Lung (tissue), 12 donors: ENCODE measurements around the gene PRKCE. TPM values are rescaled to one million over a fixed set of nuclear protein-coding genes. Genes with fewer than 3 reads are reported as not detected.

Experiments
- ATAC-seq: fragments of 200-7000 bp; cut with Tn5 transposase; one replicate; pipeline ENCODE4 v1.9.1; 2020; ENCODE audit warnings: moderate number of reproducible peaks; ENCODE audit not compliant: insufficient read depth, low FRiP score
- DNase-seq, 3 donors: peaks; one replicate each; pipeline ENCODE4 v3.0.0-alpha.2; 2013 to 2017
- H3K27ac ChIP-seq, 2 donors: one replicate each; pipeline ENCODE4 v1.5.1; 2013; ENCODE audit warnings: mild to moderate bottlenecking in 2 of 2, moderate library complexity in 2 of 2, control low read depth in 1 of 2, inconsistent platforms in 1 of 2, low read depth in 1 of 2, low read length in 1 of 2
- H3K27me3 ChIP-seq, 3 donors: one replicate each; pipeline ENCODE4 v1.5.1; 2013; ENCODE audit warnings: low read length in 2 of 3; ENCODE audit not compliant: control insufficient read depth in 3 of 3, insufficient read depth in 3 of 3
- H3K36me3 ChIP-seq, 4 donors: one replicate each; pipeline ENCODE4 v1.5.1; 2013; ENCODE audit warnings: low read length in 4 of 4, mild to moderate bottlenecking in 1 of 4, moderate library complexity in 1 of 4; ENCODE audit not compliant: control insufficient read depth in 4 of 4, insufficient read depth in 4 of 4
- H3K4me1 ChIP-seq, 5 donors: one replicate each; pipeline ENCODE4 v1.5.1; 2013; ENCODE audit warnings: low read length in 5 of 5, mild to moderate bottlenecking in 2 of 5, moderate library complexity in 1 of 5; ENCODE audit not compliant: control insufficient read depth in 5 of 5, insufficient read depth in 5 of 5
- H3K4me3 ChIP-seq: one replicate; pipeline ENCODE4 v1.5.1; 2013; ENCODE audit warnings: mild to moderate bottlenecking, control low read depth, moderate library complexity
- H3K9ac ChIP-seq, 2 donors: one replicate each; pipeline ENCODE4 v1.5.1; 2013; ENCODE audit warnings: low read length in 2 of 2, control low read depth in 1 of 2; ENCODE audit not compliant: insufficient read depth in 1 of 2
- H3K9me3 ChIP-seq, 4 donors: one replicate each; pipeline ENCODE4 v1.5.1; 2013; ENCODE audit warnings: low read length in 3 of 4, mild to moderate bottlenecking in 1 of 4, moderate library complexity in 1 of 4; ENCODE audit not compliant: control insufficient read depth in 4 of 4, insufficient read depth in 3 of 4
- WGBS, 2 donors: extraction: QIAGEN DNeasy Blood & Tissue Kit; methylation state at CpG; one replicate each; pipeline ENCODE4 v1.1.7; 2013; 5-methylcytosine and 5-hydroxymethylcytosine counted together
- polyA plus RNA-seq, 2 donors: library from polyadenylated mRNA; stranded (reverse); fragments of 200-250 nt; gene quantifications; one replicate each; pipeline ENCODE4 v1.2.1, GENCODE V29; 2013
- total RNA-seq, 2 donors: library from RNA; depleted of rRNA in 1 of 2; stranded (reverse); fragments of >200 nt in 1 of 2; gene quantifications; one replicate each; pipeline ENCODE4 v1.2.1, GENCODE V29; 2014 to 2021
- TF ChIP-seq, protein P1 (sequence below): IDR thresholded peaks from 2 replicates; pipeline ENCODE4 v1.5.1; 2012; ENCODE audit warnings: mild to moderate bottlenecking; ENCODE audit errors: control extremely low read depth, extremely low read depth
- donor health status: control.
- donor health status: control.
- donor health status: Bipolar disorder and iron deficiency.
- donor health status: healthy.
- donor health status: DM: yes; HTN: yes; CAD: no.

The PRKCE gene
- total and polyA plus RNA-seq, 4 donors, result 12.5 to 82.2 (median 32.1) TPM

DNA sequence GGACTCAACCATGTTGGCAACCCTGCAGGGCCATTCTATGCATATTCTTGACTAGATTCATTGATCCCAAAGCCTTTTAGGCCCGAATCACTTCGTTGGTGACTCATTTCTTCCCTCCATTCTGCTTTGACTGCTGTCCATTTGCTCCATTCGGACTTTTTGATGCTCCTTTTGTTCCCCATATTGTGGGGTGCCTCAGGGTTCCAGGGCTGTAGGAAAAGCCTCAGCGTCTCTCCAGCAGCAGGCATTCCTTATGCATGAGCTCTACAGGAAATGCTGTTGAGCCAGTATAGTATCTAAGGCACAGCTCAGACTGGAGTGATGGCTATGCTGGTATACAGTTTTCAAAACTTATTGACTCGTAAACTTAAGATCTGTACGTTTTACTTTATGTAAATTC lies 292.6 kb downstream of the PRKCE start:
- no peak overlapping the region for H3K9ac ChIP-seq
- TF ChIP-seq, protein P1, sequence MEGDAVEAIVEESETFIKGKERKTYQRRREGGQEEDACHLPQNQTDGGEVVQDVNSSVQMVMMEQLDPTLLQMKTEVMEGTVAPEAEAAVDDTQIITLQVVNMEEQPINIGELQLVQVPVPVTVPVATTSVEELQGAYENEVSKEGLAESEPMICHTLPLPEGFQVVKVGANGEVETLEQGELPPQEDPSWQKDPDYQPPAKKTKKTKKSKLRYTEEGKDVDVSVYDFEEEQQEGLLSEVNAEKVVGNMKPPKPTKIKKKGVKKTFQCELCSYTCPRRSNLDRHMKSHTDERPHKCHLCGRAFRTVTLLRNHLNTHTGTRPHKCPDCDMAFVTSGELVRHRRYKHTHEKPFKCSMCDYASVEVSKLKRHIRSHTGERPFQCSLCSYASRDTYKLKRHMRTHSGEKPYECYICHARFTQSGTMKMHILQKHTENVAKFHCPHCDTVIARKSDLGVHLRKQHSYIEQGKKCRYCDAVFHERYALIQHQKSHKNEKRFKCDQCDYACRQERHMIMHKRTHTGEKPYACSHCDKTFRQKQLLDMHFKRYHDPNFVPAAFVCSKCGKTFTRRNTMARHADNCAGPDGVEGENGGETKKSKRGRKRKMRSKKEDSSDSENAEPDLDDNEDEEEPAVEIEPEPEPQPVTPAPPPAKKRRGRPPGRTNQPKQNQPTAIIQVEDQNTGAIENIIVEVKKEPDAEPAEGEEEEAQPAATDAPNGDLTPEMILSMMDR, result no peak
- WGBS, 2 donors, result 75 to 81% methylated on average over 6 of the region's 6 CpGs
- H3K9me3 ChIP-seq, result no peaks in the 10 kb centered on the region
- peaks cover 0 to 3% (median 0%) of the 10 kb centered on the region in 4 donors for H3K36me3 ChIP-seq
- H3K4me3 ChIP-seq, result no peak overlapping the region
- no peaks in the 10 kb centered on the region for H3K27me3 ChIP-seq
- H3K27ac ChIP-seq, result no peak overlapping the region
- DNase-seq (peak in 1 of 3 donors; percentile 58), ATAC-seq (no peak)
- H3K4me1 ChIP-seq, result peaks cover 0 to 30% (median 14%) of the 10 kb centered on the region in 5 donors

DNA sequence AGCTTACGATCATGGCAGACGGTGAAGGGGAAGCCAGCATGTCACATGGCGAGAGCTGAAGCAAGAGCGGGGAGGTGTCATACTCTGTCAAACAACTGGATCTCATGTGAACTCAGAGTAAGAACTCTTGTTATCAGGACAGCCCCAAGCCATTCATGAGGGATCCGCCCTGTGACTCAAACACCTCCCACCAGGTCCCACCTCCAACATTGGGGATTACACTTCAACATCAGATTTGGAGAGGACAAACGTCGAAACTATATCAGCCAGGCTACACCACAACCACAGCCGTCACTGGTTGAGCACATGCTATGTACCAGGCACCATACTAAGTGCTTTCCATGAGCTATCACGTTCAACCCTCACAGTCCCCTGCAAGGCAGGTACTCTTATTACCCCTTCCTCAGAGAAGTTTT lies 293.8 kb downstream of the PRKCE start:
- no peaks in the 10 kb centered on the region for H3K9me3 ChIP-seq
- no peaks in the 10 kb centered on the region for H3K27me3 ChIP-seq
- no peak overlapping the region for H3K27ac ChIP-seq
- peaks cover 0 to 3% (median 0%) of the 10 kb centered on the region in 4 donors for H3K36me3 ChIP-seq
- no peak overlapping the region for H3K9ac ChIP-seq
- DNase-seq (no peak), ATAC-seq (no peak)
- WGBS, 2 donors, result 88 to 93% methylated on average over 9 of the region's 9 CpGs
- no peak overlapping the region for H3K4me3 ChIP-seq
- H3K4me1 ChIP-seq, result peaks cover 0 to 32% (median 14%) of the 10 kb centered on the region in 5 donors
- TF ChIP-seq, protein P1, result no peak

DNA sequence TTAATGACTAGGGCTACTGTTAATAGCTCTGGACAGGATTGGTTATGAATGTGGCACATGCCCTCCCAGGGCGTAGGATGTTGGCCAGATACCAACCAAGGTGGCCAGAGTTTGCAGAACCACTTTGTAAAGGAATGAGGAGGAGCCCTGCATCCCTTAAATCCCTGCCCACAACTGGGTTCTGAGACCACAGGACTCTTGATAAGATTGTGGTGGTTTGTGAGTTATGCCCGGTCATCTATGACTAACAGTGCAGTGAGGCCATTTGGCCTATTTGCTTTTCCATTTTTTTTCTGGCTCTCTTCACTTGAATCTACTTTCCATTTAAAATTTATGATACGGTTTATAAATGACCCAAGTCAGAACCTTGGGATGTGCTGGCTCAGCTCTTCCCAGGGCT lies 294.5 kb downstream of the PRKCE start:
- 80 to 96% methylated on average over 3 of the region's 3 CpGs for WGBS, 2 donors
- H3K9me3 ChIP-seq, result no peaks in the 10 kb centered on the region
- ATAC-seq (peak; percentile 19), DNase-seq (no peak)
- no peak overlapping the region for H3K9ac ChIP-seq
- peaks cover 0 to 3% (median 0%) of the 10 kb centered on the region in 4 donors for H3K36me3 ChIP-seq
- H3K27ac ChIP-seq, result no peak overlapping the region
- no peak overlapping the region for H3K4me3 ChIP-seq
- peaks cover 0 to 39% (median 17%) of the 10 kb centered on the region in 5 donors for H3K4me1 ChIP-seq
- TF ChIP-seq, protein P1, result no peak
- H3K27me3 ChIP-seq, result no peaks in the 10 kb centered on the region

DNA sequence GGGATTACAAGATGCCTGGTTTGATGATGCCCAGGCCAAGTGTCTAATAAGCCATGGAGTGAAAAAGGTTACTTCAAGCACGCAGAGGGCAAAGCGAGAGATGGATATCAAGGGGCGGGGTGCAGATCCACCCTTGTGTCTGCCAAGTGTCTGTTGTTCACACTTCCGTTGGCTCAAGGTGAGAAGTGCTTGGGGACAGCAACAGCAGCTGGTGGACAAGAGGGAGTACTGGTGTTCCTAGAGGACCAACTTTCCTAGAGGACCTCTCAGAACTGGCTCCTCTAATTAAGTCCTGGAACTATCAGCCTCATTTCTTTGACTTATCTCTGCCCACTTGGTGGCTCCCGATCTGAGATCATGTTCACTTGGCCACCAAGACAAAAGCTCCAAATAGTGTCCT lies 299.1 kb downstream of the PRKCE start:
- H3K27me3 ChIP-seq, result no peaks in the 10 kb centered on the region
- 87 to 92% methylated on average over 5 of the region's 5 CpGs for whole genome bisulfite sequencing, 2 donors
- no peaks in the 10 kb centered on the region for H3K9me3 ChIP-seq
- no peaks in the 10 kb centered on the region for H3K36me3 ChIP-seq
- TF ChIP-seq, protein P1, result no peak
- H3K4me1 ChIP-seq, result peaks cover 0 to 26% (median 7%) of the 10 kb centered on the region in 5 donors
- no peak for DNase-seq
- no peak overlapping the region for H3K9ac ChIP-seq
- no peak overlapping the region for H3K27ac ChIP-seq
- H3K4me3 ChIP-seq, result no peak overlapping the region
- ATAC-seq, result no peak
